GM19025 (cell line): ENCODE measurements around the gene ELMO1.
A peak's percentile ranks its signal among the peaks of the same experiment; 100 is the strongest.

Experiments
- ATAC-seq: cut with Tn5 transposase; IDR thresholded peaks from one replicate; pipeline ENCODE4 v1.9.1; 2021; ENCODE audit warnings: mild to moderate bottlenecking, low read depth, moderate library complexity; ENCODE audit not compliant: unreplicated experiment

The ELMO1 gene

DNA sequence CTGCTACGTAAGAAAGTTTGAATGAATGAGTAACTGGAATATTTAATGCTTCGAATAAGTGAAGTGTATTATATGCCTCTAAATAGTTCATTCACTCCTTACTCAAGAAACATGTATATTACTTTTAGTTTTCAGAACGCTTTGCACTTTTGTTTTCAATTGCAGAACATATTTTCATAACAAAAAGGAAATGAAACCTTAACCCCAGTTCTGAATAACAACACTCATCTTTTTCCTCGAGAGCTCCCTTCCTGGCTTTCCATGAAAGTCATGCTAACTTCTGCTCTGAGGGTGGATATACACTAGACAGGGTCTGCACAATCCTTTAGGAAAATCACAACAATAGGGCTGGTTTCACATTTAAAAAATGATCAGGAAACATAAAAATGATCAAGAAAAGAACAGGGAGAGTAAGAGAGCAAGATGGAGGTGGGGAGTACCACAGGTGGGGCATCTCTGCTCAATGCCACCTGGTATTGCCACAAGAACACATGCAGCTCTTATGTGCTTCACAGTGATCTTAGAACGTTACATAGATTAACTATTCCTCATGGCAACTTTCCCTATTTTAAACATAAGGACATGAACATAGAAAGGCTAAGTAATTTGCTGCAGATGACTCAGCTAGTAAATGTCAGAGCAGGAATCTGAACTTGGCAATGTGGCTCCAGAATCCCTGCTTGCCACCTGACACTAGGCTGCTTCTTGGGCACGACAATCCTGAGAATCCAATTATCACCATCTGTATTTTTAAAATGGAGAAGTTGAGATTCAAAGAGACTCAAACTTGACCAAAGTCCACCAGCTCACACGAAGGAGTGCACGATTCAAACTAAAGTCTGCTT is 504.9 kb downstream of the ELMO1 start:
- peak; percentile 70 for ATAC-seq

DNA sequence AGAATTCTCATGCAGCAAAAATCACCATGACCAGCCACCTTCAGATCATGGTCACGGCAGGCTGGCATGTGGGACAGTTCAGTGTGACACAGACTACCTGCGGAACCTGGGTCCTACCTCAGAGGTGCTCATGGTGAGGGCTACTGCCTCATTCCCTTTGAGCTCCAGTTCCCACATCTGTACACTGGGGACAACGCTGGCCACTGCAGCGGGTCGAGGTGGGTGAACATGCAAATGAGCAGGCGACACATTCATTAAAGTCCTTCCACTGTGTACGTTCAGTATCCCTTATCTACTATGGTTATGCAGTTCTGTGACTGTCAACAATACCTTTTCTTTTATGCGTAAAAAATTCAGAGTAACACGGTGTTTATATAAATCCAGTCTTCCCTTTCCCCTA is 505.7 kb downstream of the ELMO1 start:
- no peak for ATAC-seq

DNA sequence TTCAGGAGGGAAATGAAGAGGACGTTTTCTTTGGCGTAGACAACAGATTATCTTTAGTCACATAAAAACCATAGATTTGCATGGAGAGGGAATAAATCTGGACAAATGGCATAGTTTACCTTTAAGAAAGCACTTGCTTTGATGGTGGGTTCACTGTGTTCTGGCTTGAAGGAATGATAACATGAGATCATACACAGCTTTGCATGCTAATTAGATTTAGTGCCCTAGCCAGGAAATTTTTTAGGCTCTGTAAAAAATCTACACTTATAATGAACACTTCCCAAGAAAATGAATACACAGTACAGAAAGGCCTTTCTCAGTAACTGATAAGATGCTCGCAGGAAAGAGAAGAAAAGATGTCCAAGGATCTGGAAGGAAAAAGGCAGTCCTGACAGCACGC is 506.1 kb downstream of the ELMO1 start:
- ATAC-seq, result no peak

DNA sequence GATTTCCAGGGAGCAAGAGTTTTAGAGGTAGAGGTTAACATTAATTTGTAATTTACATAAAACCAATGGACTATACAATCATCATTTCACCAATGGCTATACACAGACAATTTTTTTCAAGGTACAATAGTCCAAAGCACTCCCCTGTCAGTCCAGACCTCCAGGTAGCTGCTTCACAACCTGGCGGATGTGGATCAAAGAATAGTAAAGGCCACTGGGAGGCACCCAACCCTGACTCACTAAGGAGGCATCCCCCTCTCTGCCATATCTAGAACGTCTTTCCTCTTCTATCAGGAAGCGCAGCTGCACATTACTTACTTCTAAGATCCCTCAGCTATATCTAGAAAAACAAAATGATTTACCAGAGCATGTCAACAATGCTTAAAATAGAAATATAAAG is 506.6 kb downstream of the ELMO1 start:
- no peak for ATAC-seq

DNA sequence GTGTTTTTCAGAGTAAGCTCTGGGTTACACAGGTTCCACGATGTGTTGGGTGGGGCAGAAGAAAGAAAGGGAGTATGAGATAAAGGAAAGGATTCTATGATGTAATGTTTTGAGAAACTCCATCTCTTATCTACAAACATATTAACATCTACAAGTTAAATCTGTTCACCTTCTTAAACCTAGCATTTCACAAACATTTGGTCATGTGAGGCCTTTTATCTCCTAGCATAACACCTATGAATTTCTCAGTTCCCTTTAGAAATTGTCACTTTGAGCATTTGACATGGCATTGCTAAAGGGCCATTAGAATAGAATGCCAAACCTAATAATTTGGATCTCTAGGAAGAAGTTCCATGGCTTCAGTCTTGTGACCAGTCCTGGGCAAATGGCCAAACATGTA is 507.3 kb downstream of the ELMO1 start:
- no peak for ATAC-seq

DNA sequence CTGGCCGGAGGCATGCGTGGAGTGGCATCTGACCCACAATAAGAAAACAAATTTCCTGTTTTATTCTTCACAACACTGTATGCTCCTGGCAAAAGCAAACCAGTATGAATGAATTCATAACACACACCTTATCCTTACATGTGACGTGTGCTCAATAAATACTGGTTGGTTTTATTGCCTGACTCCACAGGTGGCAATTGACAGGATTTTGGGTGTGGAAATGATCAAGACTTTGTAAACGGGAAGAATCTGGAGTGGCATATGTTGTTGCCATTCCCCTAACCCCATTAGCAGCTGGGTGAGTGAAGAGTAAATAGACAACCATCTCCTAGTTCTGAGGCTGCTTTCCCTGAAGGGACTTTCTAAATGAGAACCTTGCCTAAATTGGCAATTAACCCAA is 508.8 kb downstream of the ELMO1 start:
- no peak for ATAC-seq

DNA sequence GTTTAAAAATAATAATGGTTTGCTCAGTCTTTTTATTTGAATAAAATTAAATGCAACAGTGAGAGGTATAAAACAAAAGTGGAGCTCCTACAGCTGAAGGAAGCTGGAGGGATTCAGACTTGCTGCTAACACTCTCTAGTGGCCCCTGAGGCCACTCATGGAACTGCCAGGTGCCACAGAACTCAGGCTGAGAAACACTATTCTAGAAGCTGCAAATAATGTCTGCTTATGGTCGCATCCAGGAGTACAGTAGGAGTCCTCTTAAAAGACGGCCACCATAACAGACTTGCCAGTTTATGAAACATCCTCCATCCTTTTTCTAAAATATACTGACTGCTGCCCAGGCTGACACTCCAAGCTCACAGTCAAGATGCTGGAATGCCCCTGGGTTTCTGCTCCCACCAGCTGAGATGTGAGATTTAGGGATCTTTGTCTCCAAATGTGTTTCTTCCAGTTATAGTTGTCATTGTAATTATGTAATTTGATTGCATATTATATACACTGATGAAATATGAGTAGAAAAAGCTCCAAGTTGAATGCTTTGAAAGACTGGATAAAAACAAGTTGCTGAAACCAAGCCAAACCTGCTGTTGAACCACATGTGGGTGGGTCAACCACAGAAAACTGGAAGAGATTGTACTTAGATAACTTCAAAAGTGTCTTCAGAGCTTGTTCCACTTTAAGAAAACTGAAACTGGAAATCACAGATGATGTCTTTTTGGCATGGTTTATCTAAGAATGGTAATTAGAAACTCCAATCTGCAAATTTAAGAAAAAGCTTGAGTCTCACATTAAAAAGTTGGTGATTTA is 510.7 kb downstream of the ELMO1 start:
- no peak for ATAC-seq

DNA sequence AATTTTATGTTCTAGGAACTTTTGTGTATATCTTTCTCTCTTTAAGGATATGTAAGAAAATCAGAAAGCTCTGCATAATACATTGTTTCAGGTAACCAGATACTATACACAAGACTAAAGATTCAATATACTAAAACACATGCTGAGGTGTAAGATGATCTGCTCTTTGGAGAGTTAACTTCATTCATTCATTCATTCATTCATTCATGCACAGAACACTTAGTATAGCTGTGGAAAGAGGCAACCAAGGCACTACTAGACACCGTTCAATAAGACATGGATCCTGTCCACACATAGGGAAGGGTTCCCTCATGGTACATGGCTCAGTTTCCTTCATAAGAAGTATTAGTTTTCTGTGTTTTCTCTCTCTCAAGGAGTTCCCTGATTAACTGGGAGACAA is 516.8 kb downstream of the ELMO1 start:
- no peak for ATAC-seq

DNA sequence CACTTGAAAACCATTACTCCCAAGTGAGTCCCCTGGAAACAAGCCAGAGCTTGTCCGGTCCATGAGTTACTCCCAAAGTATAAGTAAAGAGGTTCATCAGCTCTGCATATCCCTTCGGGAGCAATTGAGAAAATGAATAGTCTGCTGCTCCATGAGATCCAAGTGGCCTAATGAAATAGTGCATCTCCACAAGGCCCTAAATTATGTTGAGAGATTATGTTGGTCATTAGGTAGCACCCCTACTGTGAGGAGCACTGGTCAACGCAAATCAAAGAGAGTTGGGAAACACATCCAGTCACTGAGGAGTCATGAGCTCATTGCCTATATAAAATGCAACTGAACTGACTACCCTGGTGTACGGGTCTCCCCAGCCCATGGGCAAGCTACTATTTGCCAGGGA is 518.9 kb downstream of the ELMO1 start:
- no peak for ATAC-seq

DNA sequence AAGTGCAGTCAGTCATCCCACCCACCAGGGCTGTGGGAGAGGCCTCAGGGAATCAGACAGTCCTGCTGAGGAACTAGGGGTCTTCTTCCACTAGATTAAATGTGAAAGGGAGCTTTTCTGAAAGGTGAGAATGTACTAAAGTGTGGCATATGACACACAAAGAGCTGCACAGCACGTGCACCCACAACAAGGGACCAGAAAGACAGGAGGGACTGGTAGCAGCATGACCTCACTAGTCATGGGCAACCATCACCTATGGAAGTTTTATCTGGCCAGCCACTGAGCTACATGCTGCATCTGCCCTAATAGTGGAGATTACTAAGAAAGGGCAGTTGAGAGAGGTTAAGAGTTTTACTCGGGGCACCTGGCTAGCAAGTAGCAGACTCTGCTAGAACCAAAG is 519.9 kb downstream of the ELMO1 start:
- no peak for ATAC-seq

DNA sequence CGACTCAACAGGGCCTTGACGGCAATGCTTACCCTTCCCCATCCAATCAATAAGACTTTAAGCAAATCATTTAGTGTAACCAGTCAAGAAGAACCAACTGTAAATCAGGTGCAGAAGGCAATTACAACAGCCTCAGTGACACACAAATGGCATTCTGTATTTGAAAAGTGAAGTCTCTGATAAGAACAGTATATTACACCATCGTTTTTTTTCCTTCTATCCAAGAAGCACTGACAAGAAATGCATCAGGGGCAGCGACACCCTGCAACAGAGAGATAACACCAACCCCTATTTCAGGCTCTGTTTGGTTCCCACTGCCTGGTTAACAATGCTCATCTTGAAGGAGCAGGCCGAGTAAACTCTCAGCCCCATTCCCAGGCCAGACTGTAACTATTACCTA is 520.4 kb downstream of the ELMO1 start:
- ATAC-seq, result no peak

DNA sequence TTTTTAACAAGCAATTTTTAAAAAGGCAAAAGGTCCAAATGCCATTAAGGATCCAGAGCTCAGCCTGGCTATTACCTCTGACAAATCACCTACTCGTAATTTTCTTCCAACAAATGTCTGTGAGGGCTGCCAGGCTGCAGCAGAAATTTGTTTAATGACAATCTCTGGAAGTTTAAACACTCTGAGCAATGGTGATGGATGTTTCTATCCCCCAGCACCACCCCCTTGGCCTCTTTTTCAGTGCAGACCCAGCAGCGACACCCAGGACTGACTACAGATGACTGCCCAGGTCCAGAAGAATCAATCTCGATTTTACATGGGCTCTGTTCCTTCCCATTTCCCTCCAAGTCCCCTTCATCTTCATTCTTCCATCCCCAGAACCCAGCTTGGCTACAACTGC is 523.0 kb downstream of the ELMO1 start:
- no peak for ATAC-seq

DNA sequence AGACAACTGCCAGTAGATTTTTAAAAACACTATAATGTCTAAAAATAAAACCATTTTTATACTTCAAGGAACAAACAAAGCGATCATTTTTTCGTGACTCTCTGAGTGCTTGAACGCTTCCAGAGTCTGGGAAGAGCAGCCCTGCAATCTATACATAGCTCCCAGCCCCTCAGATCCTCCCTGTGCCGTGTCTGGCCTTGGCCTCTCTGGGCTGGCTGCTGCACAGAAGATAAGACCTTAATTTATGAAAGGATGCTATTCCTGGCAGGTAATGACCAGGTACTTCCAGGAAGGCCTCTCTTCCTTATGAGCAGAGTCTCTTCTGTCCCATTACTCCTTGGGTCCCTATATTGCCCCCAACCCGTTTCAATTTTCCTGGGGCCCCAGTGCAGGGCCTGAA is 523.5 kb downstream of the ELMO1 start:
- no peak for ATAC-seq

DNA sequence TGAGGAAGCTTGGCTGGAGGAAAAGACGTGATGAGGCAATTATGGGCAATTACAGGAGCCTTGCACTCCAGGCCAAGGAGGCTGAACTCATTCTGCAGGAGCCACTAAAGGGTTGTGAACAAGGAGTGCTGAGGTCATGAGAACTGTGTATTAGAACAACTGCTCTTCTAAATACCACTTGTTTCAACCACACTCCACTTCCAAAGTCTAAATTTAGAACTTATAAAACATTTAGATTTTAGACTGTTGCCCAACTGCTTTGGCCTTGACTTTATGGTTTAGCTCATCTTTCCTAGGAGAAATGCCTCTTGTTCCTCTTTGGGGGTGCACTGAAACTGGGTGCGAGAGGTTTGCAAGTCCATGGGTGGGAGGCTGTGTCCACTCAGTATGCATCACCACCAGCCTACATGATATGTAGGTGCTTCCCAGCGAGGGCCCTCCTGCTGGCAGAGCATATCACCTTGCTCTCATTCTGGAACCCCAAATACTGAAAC is 524.7 kb downstream of the ELMO1 start:
- ATAC-seq, result no peak

DNA sequence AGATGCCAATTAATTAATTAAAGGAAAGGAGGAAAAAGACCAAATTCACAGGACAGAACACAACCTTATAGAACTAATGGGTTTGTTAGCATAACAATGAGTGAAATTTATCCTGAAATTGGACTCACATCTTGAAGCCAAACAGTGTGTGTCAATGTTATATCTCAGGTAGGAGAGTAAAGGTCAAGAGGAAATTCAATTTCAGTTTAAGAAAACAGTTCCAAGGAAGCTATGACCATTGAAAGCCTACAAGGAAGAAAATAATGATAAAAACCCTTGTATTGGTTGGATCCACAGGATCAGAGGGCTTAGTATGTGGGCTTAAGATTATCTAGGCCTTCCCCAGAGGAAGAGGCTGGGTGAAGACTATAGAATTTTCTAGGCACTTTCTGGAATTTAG is 525.5 kb downstream of the ELMO1 start:
- no peak for ATAC-seq

DNA sequence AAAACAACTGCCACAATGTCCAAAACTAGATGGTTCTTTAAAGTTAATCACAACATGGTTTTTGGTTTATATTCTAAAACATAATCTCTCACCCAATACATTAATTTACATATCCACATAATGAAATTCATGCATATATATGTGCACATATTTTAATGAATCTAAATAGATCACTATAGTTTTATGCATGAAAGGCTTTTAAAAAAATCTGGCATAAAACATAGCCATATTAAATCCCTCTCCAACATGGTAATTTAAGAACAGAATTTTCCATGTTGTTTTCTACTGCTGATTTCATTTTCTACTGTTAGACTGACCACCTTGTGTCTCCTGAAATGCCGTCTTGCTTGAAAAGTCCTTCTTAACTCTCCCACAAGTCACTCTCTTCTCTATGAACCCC is 528.2 kb downstream of the ELMO1 start:
- no peak for ATAC-seq

DNA sequence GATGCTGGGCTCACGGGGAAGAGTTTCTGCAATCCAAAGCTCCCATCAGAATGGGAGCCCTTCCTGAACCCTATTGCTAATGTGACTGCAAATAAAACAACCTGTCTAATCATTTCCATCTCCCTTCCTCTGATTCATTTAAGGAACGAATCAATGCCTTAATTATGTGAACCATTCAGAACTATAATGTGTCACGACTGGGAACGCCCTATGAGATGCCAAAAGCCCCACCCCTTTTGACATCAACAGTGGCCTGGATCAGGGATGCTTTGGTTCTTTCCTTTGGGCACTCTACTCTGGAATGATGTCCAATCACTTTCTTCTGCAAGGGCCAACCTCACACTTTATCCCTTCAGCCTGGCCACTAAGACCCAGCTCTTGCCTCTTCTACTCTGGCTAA is 528.9 kb downstream of the ELMO1 start:
- ATAC-seq, result no peak

DNA sequence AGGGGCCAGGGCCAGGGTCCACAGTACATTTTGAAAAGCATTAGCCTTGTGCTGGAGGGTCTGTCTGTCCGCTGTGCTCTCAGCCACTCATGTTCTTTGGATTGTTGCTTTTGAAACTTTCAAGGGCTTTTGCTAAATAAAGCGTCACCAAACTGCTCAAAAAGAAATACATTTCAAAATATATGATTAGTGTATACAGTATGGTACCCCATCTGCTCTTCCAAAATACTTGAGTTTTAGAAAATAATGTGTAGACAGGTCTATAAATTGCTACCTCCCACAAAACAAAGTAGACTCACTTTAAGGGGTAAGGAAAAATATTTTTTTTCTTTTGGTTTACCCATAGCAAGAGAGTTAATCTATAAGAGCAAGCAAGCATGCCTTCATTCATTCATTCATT is 530.1 kb downstream of the ELMO1 start:
- no peak for ATAC-seq

DNA sequence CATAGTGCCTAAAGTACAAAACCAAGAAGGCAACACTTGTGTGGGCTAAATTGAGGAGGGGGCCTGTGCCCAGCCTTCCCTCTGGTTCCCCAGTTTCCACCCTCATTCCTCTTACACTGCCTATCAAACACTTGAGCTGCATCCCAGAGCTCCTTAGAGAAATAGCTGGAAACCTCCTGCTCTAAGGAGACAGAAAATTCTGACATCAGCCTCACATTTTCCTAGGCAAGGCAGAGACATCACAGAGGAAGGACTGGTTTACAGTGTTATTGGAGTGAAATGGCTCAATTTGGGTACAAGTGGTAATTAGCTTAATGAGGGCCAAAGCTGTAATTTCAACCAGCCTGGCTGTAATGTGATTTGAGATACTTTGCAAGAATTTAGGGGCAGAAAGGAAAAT is 532.0 kb downstream of the ELMO1 start:
- no peak for ATAC-seq

DNA sequence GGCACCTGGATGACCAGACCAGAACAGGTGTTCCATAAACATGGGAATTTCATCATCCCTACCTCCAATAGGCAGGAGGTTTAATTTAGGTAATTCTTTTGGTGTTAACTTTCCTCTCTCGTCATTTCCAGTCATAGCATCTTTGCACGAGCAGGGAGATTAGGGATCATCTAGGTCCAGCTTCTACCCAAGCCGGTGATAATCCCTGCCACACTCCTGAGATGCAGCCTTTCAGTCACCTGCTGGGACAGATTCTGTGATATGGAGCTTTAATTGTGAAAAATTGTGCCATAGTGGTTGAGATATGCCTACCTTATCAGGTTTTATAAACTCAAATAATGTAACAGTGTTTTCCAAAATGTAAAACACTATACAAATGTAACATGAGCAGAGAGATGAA is 532.5 kb downstream of the ELMO1 start:
- ATAC-seq, result no peak

DNA sequence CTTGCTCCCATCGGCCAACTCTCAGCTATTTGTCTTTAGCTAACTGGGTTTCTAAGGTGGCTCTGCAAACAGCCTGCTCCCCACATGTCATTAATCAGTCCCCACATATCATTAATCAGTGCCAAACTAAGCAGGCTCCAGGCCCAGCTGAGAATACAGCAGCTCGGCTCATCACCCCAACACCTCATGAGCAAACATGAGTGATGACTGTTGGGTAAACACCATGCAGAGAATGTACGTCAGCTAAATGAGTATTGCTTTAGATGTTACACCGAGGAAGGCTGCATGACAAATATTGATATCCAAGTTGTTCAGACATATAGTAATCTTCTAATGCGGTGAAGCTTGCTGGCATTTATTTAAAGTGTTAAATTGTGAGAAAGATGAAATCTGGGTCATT is 536.9 kb downstream of the ELMO1 start:
- ATAC-seq, result no peak

DNA sequence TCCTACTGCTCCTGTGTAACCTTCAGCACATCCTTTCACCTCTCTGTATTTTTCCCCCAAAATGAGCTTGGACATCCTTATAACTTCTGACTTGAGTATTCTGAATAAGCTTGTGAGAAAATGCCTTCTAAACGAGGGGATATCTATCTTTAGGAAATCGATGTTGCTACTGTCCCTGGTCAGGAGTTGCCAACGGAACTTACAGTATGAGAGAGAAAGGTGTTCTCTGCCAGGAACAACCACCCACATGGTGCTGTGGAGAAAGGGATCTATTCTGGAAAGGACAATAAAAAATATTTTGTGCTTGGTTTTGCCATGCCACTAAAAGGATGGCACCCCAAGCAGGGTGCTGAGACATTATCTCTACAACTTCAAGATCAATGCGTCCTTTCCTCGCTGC is 537.8 kb downstream of the ELMO1 start:
- no peak for ATAC-seq
